K562 (cell line): ENCODE measurements around the gene CEACAM18.

Experiments used
- CTCF ChIP-seq, 3 experiments: IDR thresholded peaks in 2 of 3; conservative IDR thresholded peaks in 1 of 3; 2 replicates each; pipeline ENCODE4 v1.5.1; 2011 to 2012; ENCODE audit warnings: low read length in 3 of 3, mild to moderate bottlenecking in 3 of 3, control low read depth in 2 of 3, improper control_type of control experiment in 1 of 3, inconsistent platforms in 1 of 3, low read depth in 1 of 3, mixed read lengths in 1 of 3, moderate library complexity in 1 of 3; ENCODE audit not compliant: insufficient read depth in 2 of 3
- FOS ChIP-seq: IDR thresholded peaks from 3 replicates; pipeline ENCODE4 v1.6.1; 2011; ENCODE audit not compliant: insufficient read length; ENCODE audit errors: extremely low read depth
- GABPA ChIP-seq: fragments of 200-800 bp; sonication (Bioruptor generic); conservative IDR thresholded peaks from 2 replicates; pipeline ENCODE4 v1.6.1; 2016; ENCODE audit warnings: low read depth, missing genetic modification characterization, missing compliant biosample characterization
- HIVEP1 ChIP-seq: fragments of 250-450 bp; sonication (Bioruptor Pico); IDR thresholded peaks from 2 replicates; pipeline ENCODE4 v1.4.0; 2020; ENCODE audit warnings: mild to moderate bottlenecking
- KLF6 ChIP-seq: fragments of 250-450 bp; sonication (Bioruptor Pico); IDR thresholded peaks from 2 replicates; pipeline ENCODE4 v1.4.0; 2020; ENCODE audit warnings: mild to moderate bottlenecking, moderate library complexity, borderline replicate concordance
- NFATC3 ChIP-seq: fragments of 450-650 bp; IDR thresholded peaks from 2 replicates; pipeline ENCODE4 v1.6.1; 2017; ENCODE audit warnings: mild to moderate bottlenecking
- NR3C1 ChIP-seq: sonication (generic); formaldehyde crosslinking; IDR thresholded peaks from 2 replicates; pipeline ENCODE4 v1.8.1; 2022; ENCODE audit warnings: missing genetic modification reagents
- PKNOX1 ChIP-seq: fragments of 450-650 bp; IDR thresholded peaks from 2 replicates; pipeline ENCODE4 v1.6.1; 2016
- RFX1 ChIP-seq: fragments of 450-650 bp; IDR thresholded peaks from 2 replicates; pipeline ENCODE4 v1.6.1; 2016; ENCODE audit warnings: mild to moderate bottlenecking, moderate library complexity
- RNF219 ChIP-seq: fragments of 250-450 bp; sonication (Bioruptor Pico); IDR thresholded peaks from 2 replicates; pipeline ENCODE4 v1.5.0; 2022; ENCODE audit warnings: mild to moderate bottlenecking
- SAP30 ChIP-seq: fragments of 200-600 bp; sonication (generic); IDR thresholded peaks from 2 replicates; pipeline ENCODE4 v1.6.1; 2012; ENCODE audit warnings: borderline replicate concordance, low read depth, mild to moderate bottlenecking, moderate library complexity, low read length, control low read depth, inconsistent platforms; ENCODE audit not compliant: insufficient read depth, poor library complexity, severe bottlenecking
- TAL1 ChIP-seq: fragments of 450-650 bp; IDR thresholded peaks from 2 replicates; pipeline ENCODE4 v1.6.1; 2016; ENCODE audit warnings: mild to moderate bottlenecking
- ZNF407 ChIP-seq: fragments of 450-650 bp; IDR thresholded peaks from 2 replicates; pipeline ENCODE4 v1.6.1; 2016; ENCODE audit warnings: low read depth

GRCh38 chr19:51473009-51473707 lies 5.2 kb upstream of the CEACAM18 start:
- TF ChIP-seq GABPA, result no peak
- TF ChIP-seq NFATC3, result no peak
- TF ChIP-seq RNF219 (CRISPR knock-in tag), result no peak
- TF ChIP-seq CTCF (IDR thresholded peaks at IDR 0.05 in 2 of 3, conservative IDR thresholded peaks at IDR 0.05 in 1 of 3; ENCODE audit: insufficient read depth in 2 of 3, low read depth in 1 of 3, low read length in 3 of 3), result peak; percentile 93 to 98 (median 93)
- no peak for TF ChIP-seq SAP30
- TF ChIP-seq HIVEP1, result no peak
- TF ChIP-seq RFX1, result no peak
- no peak for TF ChIP-seq TAL1
- TF ChIP-seq FOS, result no peak
- TF ChIP-seq PKNOX1, result no peak
- TF ChIP-seq ZNF407, result no peak
- no peak for TF ChIP-seq NR3C1 (CRISPR knock-in tag)
- no peak for TF ChIP-seq KLF6 (CRISPR knock-in tag)
